Aortic smooth muscle cell (primary cell): Measurements from ENCODE around the gene TPM3. TPM values are rescaled to one million over a fixed set of nuclear protein-coding genes. Genes with fewer than 3 reads are reported as not detected.

Experiments
- total RNA-seq: library from RNA; depleted of rRNA; stranded (reverse); fragments of >200 nt; gene quantifications from 2 replicates; pipeline ENCODE4 v1.2.3, GENCODE V29; 2014

Gene TPM3
- 595 and 615 TPM in 2 replicates for total RNA-seq

GRCh38 chr1:154191990-154192461 lies at the start of gene TPM3:
TSS of gene TPM3 (minus strand) at chr1:154192100. CDS start at chr1:154192018, 82 bp downstream.

GRCh38 chr1:154220071-154220969 lies 28.4 kb upstream of the TPM3 start, which contains the start of gene UBAP2L:
TSS of gene UBAP2L (plus strand) at chr1:154220955. CDS start at chr1:154225124, 4,169 bp downstream.

GRCh38 chr1:154206196-154206595 lies 14.3 kb upstream of the TPM3 start, which contains the start of gene CFAP141:
TSS of gene CFAP141 (minus strand) at chr1:154206333. CDS start at chr1:154206307, 26 bp downstream.

GRCh38 chr1:154154534-154155191 lies 37.2 kb downstream of the TPM3 start, which contains the start of gene NUP210L:
TSS of gene NUP210L (minus strand) at chr1:154155073.

Other genes with a start within 250 kb of the TPM3 start
- gene DENND4B, start 245.4 kb downstream of the TPM3 start, total RNA-seq = 12.4 and 13.9 TPM in 2 replicates
- gene CRTC2, start 233.5 kb downstream of the TPM3 start, total RNA-seq = 2.6 and 2.8 TPM in 2 replicates
- 101 and 104 TPM in 2 replicates for gene SLC39A1, start 228.6 kb downstream of the TPM3 start, total RNA-seq
- gene CREB3L4, start 224.2 kb downstream of the TPM3 start, total RNA-seq = 6.5 and 7.6 TPM in 2 replicates
- 97.8 and 120 TPM in 2 replicates for gene JTB, start 214.4 kb downstream of the TPM3 start, total RNA-seq
- gene RAB13, start 205.8 kb downstream of the TPM3 start, total RNA-seq = 91.4 and 101 TPM in 2 replicates
- gene RPS27, start 201.3 kb downstream of the TPM3 start, total RNA-seq = 1,797 and 2,271 TPM in 2 replicates
- gene NUP210L, start 37.0 kb downstream of the TPM3 start, total RNA-seq = 0.12 and 0.13 TPM in 2 replicates
- gene CFAP141, start 14.2 kb upstream of the TPM3 start, total RNA-seq = not detected in 2 replicates
- 66.3 and 85.6 TPM in 2 replicates for gene UBAP2L, start 28.9 kb upstream of the TPM3 start, total RNA-seq
- gene HAX1, start 80.5 kb upstream of the TPM3 start, total RNA-seq = 92.0 and 102 TPM in 2 replicates
- gene AQP10, start 129.0 kb upstream of the TPM3 start, total RNA-seq = under 0.01 and 0.06 TPM in 2 replicates
- gene ATP8B2, start 133.4 kb upstream of the TPM3 start, total RNA-seq = 245 and 287 TPM in 2 replicates
- gene IL6R, start 213.2 kb upstream of the TPM3 start, total RNA-seq = 11.8 and 22.7 TPM in 2 replicates